Left forelimb (tissue), 1 donor: ENCODE data around the gene OCA2.
"Not testable (repeated sequence)": the region's sequence is repeated elsewhere in the genome, so short reads cannot be mapped to it uniquely, and the experiment has no call there.

Experiments used
- DNase-seq: peaks from one replicate; pipeline ENCODE4 v3.0.0-alpha.2; 2018; ENCODE audit warnings: low spot score

OCA2 gene

GRCh38 chr15:28002136-28002861 lies 96.8 kb downstream of the OCA2 start:
- DNase-seq = no peak

- DNase-seq = no peak
Observed at GRCh38 chr15:28001641-28002040, 97.5 kb downstream of the OCA2 start.

- DNase-seq = no peak
Observed at GRCh38 chr15:27993996-27994780, 104.9 kb downstream of the OCA2 start.

GRCh38 chr15:27993544-27993943 lies 105.6 kb downstream of the OCA2 start:
- DNase-seq = no peak

- DNase-seq = no peak
Observed at GRCh38 chr15:27990521-27991515, 108.3 kb downstream of the OCA2 start.

- DNase-seq = no peak
Observed at GRCh38 chr15:27989838-27990237, 109.3 kb downstream of the OCA2 start.

GRCh38 chr15:27989427-27989826 lies 109.7 kb downstream of the OCA2 start:
- DNase-seq = no peak

- DNase-seq = no peak
Observed at GRCh38 chr15:27985099-27985498, 114.0 kb downstream of the OCA2 start.

- DNase-seq = peak; percentile 46
Observed at GRCh38 chr15:27983496-27983895, 115.6 kb downstream of the OCA2 start.

GRCh38 chr15:27977696-27978095 lies 121.4 kb downstream of the OCA2 start:
- DNase-seq = no peak

- no peak for DNase-seq
Observed at GRCh38 chr15:27973886-27974285, 125.2 kb downstream of the OCA2 start.

- DNase-seq = no peak
Observed at GRCh38 chr15:27970661-27971392, 128.3 kb downstream of the OCA2 start.

- no peak for DNase-seq
Observed at GRCh38 chr15:27967541-27967940, 131.6 kb downstream of the OCA2 start.

- no peak for DNase-seq
Observed at GRCh38 chr15:27965546-27965945, 133.6 kb downstream of the OCA2 start.

- DNase-seq = no peak
Observed at GRCh38 chr15:27961801-27962200, 137.3 kb downstream of the OCA2 start.

- DNase-seq = no peak
Observed at GRCh38 chr15:27958911-27959578, 140.1 kb downstream of the OCA2 start.

- no peak for DNase-seq
Observed at GRCh38 chr15:27956285-27956684, 142.8 kb downstream of the OCA2 start.

GRCh38 chr15:27955087-27955486 lies 144.0 kb downstream of the OCA2 start:
- DNase-seq = no peak

- not testable (repeated sequence) for DNase-seq
Observed at GRCh38 chr15:27952593-27952992, 146.5 kb downstream of the OCA2 start.

- DNase-seq = no peak
Observed at GRCh38 chr15:27951191-27951890, 147.8 kb downstream of the OCA2 start.
